GM10847 (cell line): Measurements from ENCODE around the gene PI4K2A.

ENCODE experiments used
- POLR2A ChIP-seq: IDR thresholded peaks from 2 replicates; pipeline ENCODE4 v1.6.1; 2011; ENCODE audit not compliant: insufficient read length; ENCODE audit errors: extremely low read depth

The PI4K2A gene

DNA sequence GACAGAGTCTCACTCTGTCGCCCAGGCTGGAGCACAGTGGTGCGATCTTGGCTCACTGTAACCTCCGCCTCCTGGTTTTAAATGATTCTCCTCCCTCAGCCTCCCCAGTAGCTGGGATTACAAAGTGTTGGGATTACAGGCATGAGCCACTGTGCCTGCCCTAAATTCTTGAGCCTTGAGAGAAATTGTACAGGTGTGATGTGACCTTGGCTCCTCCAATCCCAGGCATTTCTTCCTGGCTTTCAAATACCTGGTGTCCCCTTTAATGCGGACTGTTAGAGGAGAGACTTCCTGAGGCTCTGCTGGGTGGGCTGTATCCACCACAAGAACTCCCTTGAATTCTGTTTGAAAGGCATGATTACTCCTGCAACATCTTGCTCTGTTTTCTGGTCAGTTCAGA lies 22.2 kb upstream of the PI4K2A start:
- no peak for TF ChIP-seq POLR2A

DNA sequence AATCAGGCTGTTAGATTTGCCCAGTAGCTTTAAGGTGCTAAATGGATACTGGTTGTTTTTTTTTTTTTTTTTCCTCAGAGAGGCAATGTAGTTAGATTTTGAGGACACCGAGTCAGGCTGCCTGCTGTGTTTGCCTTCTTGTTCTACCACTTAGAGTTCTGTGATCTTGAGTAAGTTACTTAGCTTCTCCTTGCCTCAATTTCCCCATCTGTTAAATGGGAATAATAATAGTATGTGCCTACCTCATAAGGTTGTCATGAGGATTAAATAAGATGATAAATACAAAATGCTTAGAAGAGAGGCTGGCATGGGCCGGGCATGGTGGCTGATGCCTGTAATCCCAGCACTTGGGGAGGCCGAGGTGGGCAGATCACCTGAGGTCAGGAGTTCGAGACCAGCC lies 21.7 kb upstream of the PI4K2A start:
- no peak for TF ChIP-seq POLR2A

DNA sequence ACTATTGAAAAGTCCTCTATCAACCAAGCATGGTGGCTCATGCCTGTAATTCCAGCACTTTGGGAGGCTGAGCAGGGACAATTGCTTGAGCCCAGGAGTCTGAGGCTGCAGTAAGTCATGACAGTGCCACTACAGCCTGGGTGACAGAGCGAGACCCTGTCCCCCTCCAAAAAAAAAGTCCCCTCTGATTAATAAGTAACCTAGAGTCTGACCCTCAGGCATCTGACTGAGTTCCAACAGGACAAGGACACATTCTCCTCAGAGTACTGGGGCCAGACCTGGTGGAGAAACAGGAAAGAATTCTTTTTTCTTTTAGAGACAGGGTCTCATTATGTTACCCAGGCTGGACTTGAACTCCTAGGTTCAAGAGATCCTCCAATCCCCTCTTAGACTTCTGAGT lies 17.2 kb upstream of the PI4K2A start:
- TF ChIP-seq POLR2A, result no peak

DNA sequence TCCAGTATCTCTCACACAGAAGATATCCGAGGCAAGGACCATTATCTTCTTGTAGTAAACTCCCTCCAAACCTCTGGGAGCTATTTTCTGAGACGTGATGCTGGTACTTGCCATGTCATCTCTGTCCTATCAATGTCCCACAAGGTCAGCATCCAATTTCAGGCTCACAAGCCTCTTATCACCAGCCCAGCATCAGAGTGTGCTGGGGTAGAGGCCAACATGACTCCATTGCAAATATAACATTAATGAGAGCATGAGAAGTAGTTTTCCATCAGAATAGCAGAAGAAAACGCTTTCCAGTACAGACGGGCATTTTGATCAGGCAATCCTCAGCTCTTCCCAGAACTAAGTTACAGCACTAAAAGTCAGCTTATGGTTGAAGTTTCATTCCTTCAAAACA lies 12.7 kb upstream of the PI4K2A start:
- no peak for TF ChIP-seq POLR2A

DNA sequence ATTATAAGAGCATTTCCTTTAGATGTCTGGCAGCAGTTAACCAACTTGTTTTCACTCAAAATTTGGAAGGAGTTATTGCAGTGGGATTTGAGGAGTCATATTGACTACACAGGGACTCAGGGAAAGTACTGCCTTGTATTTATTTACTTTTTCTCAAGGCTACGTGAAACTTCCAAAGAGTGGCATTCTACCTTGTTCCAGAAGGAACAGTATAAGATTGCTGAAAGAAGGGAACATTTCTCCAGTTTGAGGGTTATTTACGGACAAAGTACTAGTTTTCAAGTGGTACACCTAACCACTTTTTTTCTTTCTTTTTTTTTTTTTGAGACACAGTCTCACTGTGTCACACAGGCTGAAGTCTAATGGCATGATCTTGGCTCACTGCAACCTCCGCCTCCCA lies 12.2 kb upstream of the PI4K2A start:
- no peak for TF ChIP-seq POLR2A

DNA sequence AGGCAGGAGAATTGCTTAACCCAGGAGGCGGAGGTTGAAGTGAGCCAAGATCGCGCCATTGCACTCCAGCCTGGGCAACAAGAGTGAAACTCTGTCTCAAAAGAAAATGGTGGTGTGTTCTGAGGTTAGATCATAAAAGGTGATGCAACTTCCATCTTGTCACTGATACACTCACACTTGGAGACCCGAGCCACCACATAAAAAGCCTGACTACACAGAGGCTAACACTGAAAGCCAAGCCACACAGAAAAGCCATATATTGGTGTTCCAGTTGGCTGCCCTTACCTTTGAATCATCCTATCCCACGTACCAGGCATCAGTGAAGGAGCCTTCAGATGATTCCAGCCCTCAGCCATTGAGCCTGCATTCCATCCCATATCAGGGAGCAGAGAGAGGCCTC lies 11.2 kb upstream of the PI4K2A start:
- no peak for TF ChIP-seq POLR2A

DNA sequence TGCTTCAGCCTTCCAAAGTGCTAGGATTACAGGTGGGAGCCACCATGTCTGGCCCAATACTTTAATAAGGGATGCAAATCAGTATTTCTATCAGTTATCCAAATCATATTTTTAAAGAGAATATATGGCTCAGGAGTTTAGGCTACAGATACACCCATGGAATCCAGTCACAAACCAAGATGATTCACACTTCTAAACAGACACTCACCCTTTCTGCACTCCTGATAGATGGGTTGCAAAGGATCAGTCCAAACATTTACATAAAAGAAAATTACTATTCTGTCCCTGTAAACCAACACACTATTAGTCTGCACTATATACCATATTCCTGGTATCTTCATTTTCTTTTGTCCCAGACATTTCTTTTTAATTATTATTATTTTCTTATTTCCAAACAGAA lies 9.4 kb upstream of the PI4K2A start:
- no peak for TF ChIP-seq POLR2A

DNA sequence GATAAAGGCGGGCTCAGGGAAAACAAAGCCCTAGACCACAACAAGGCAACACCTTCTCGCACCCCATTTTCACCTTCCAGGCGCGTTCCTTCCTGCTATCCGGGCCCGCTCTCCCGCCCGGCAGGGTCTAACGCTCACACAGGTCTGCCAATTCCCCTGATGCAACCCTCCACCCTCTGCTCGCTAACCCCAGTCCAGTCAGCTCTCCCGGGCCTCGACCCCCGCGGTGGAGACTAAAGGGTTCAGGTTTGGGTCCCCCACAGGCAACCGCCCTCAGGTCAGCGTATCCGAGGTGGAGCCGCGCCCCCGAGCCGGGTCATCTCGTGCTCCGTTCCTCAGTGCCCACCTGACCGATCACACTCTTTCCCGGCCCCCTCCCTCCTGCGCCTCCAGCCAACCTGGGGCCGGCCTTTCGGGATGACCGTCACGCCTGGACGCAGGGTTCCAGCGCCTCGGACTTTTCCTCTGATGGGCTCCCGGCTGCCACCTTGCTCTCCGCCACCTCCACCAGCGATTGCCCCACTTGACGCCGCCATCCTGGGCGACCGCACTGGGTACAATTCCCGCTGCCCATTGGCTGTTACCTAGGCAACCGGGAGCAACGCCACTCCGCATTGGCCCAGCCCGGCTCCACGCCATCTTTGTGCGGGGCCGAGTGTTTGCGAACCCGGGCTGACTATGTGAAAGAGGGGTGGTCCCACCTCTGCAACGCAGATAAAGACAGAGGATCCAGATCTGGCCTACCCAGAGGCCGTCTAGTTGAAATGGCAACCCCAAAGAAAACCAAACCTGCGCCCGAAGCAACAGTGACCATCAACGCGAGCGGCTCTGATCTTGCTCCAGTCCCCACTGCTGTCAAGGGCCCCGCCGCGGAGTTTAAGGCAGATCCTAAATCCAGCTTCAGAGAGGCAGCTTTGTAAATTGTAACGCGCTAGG lies 7.3 kb upstream of the PI4K2A start, which contains the start of gene MORN4:
Gene MORN4, minus strand, starts transcription at position 552 of the 936 bp plus-strand sequence. CDS start 13,847 bp downstream, outside the sequence.
- TF ChIP-seq POLR2A, result peak; percentile 42

DNA sequence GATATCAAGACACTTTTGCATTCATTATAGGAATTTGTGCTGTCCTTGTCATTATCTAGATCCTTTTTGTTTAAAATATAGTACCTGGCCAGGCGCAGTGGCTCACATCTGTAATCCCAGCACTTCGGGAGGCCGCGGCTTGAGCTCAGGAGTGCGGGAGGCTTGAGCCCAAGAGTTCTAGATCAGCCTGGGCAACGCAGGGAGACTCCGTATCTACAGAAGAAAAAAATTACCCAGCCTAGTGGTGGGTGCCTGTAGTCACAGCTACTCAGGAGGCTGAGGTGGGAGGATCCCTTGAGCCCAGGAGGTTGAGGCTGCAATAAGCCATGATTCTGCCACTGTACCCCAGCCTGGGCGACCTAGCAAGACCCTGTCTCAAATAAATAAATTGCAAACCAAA lies 6.5 kb upstream of the PI4K2A start:
- no peak for TF ChIP-seq POLR2A

DNA sequence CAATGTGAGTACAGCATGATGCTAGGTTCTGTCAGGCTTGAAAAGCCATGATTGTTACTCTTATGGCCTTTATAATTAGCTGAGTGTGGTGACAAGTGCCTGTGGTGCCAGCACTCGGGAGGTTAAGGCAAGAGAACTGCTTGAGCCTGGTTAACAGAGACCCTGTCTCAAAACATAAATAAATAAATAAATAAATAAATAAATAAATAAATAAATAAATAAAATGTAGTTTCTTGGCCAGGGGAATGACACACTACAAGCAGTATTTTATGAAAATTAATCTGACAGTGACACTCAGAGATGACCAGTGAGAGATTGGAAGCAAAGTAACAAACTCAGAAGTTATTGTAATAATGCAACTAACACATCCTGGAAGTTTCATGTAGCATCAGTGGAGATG lies 4.9 kb upstream of the PI4K2A start:
- TF ChIP-seq POLR2A, result no peak

DNA sequence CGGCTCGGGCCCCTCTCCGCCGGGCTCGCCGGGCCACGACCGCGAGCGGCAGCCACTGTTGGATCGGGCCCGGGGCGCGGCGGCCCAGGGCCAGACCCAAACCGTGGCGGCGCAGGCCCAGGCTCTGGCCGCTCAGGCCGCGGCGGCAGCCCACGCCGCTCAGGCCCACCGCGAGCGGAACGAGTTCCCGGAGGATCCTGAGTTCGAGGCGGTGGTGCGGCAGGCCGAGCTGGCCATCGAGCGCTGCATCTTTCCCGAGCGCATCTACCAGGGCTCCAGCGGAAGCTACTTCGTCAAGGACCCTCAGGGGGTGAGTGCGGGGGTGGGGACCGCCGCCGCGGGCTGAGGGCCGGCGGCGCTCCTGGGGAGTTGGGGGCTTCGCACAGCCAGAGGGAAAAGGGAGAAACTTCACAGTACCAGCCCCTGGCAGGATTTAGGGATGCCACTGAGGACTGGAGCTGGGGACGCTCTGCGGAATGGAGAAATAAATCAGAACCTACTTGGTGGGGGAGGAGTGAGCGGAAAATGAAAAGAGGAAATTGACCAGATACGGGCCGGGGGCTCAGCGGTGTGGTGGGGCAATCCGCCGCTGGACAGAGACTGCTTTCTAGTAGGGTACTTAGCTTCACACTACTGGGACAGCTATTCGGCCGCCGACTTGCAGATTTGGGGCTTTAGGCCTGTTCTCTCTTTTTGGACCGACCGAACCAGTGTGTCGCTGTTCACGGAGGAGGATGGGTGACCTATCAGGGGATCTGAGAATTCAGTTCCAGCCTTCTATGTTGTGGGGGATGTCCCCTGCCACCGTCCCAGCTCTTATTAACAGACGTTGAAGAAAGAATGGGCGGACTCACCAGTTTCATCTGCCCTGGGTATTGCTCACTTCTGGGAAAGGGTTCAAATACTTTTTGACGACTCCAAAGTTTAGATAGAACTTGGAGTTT lies 669 bp downstream of the PI4K2A start:
- no peak for TF ChIP-seq POLR2A

DNA sequence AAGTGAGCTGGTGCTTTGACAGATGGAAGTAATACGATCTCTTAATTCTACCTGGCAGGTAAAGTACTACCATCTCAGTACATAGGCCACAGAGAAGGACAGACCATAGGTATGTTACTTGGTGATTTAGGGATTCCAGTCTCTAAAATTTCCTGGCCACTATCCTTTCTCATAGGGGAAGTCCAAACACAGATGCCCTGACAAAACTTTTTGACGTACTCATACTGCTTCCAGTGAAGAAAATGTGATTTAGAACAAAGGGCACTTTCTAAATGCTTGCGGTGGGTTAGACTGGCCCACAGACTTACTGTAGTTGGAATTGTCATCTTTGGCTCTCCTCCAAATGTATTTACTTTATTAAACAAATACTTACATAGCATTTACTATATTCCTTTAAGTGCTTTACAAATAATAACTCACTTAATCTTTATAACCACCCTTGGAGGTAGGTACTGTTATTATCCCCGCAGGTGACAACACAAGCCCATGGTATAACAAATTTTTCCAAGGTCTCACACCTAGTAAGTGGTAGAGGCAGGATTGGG lies 3.0 kb downstream of the PI4K2A start:
- TF ChIP-seq POLR2A, result no peak

DNA sequence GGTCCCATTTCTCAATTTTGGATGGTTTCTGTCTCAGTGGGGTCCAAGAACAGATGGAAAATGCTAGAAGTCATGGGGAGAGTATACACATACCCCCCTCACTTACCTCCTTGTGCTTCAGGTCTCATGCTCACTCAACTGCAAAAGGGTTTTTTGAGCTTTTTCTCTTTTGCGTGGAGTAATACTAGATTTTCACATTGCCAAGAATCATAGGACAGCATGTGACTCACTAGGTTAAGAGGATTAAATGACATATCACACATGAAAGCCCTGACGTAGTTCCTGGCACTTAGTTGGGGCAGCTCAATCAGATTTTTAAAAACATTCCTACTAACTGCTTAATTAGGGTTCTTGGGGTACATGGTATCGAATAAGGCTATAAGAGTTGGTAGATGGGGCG lies 4.5 kb downstream of the PI4K2A start:
- no peak for TF ChIP-seq POLR2A

DNA sequence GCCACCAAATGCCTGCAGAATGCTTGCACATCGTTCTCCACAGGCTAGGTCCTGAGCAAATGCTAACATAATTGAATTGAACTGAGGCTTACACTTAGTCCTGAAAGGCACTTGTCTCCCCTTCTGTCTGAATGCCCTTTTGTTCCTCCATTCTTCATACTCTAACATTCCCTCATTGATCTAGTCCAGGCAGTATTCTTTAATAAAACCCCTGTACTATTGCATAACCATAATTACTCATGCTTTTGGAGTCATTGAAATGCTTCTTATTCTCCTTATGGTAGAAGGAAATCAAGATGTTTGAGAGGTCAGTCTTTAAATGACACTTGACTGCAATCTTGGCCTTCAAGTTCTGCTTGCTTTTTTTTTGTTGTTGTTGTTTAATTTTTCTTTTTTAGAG lies 7.1 kb downstream of the PI4K2A start:
- TF ChIP-seq POLR2A, result no peak

DNA sequence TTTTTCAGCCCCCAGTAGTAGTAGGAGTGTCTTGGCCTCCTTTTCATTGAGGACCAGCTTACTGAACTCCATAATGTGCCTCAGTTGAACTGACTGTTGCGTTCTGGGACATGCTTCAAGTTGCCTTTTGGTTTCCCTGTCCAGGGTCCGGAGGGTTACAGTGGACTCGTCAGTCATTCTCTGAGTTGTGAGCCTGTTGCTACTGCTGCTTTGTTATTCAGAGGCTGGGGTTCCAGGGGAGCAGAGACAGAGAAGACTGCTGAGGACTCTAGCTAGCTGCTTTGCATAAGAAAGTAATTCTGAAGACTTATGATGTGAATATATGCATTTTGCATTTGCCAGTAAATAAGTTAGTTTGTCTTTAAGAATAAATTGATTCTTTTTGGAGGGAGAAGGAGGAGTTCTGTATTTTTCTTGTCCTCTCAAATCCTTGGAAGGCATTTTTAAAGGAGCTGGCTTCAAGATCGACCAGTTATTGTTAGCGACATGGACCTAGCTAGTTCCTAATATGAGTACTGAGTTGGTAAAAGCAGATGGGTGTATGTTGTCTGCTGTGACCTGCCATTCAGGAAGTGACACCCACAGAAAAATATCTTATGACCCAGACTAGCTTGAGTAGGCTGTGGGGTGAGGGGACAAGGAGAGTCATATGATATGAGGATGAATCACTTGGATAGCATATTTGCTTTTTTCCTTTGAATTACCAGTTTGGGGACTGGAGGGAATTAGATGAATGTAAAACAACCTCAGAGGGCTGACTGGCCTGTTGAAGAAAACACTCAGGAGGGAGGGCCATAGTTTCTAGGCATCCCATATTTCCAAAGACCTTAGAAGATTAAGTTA lies 8.3 kb downstream of the PI4K2A start:
- TF ChIP-seq POLR2A, result no peak
